Measurements from ENCODE around the gene AGBL1. TPM values are rescaled to one million over a fixed set of nuclear protein-coding genes. Genes with fewer than 3 reads are reported as not detected.
"Not testable (repeated sequence)": the region's sequence is repeated elsewhere in the genome, so short reads cannot be mapped to it uniquely, and the experiment has no call there.

Gene AGBL1
- total RNA-seq, 1 donor from 2014 or later = not detected

- DNase-seq (ENCODE audit: low read depth, low spot score) = no peak
Measured at GRCh38 chr15:86082619-86083380, 3.1 kb downstream of the AGBL1 start.

GRCh38 chr15:86087808-86088207 lies 8.1 kb downstream of the AGBL1 start:
- no peak for DNase-seq (ENCODE audit: low read depth, low spot score)

GRCh38 chr15:86089422-86089821 lies 9.8 kb downstream of the AGBL1 start:
- no peak for DNase-seq (ENCODE audit: low read depth, low spot score)

GRCh38 chr15:86101818-86102217 lies 22.1 kb downstream of the AGBL1 start:
- DNase-seq (ENCODE audit: low read depth, low spot score) = no peak

GRCh38 chr15:86103825-86104224 lies 24.2 kb downstream of the AGBL1 start:
- no peak for DNase-seq (ENCODE audit: low read depth, low spot score)

GRCh38 chr15:86106306-86106705 lies 26.6 kb downstream of the AGBL1 start:
- DNase-seq (ENCODE audit: low read depth, low spot score) = no peak

GRCh38 chr15:86115145-86115801 lies 35.6 kb downstream of the AGBL1 start:
- DNase-seq (ENCODE audit: low read depth, low spot score) = no peak

- no peak for DNase-seq (ENCODE audit: low read depth, low spot score)
Measured at GRCh38 chr15:86121568-86122225, 42.0 kb downstream of the AGBL1 start.

- not testable (repeated sequence) for DNase-seq (ENCODE audit: low read depth, low spot score)
Measured at GRCh38 chr15:86122691-86123391, 43.2 kb downstream of the AGBL1 start.

GRCh38 chr15:86125775-86126174 lies 46.1 kb downstream of the AGBL1 start:
- no peak for DNase-seq (ENCODE audit: low read depth, low spot score)

GRCh38 chr15:86127547-86127946 lies 47.9 kb downstream of the AGBL1 start:
- DNase-seq (ENCODE audit: low read depth, low spot score) = no peak

GRCh38 chr15:86135041-86135440 lies 55.4 kb downstream of the AGBL1 start:
- no peak for DNase-seq (ENCODE audit: low read depth, low spot score)

GRCh38 chr15:86136861-86137260 lies 57.2 kb downstream of the AGBL1 start:
- no peak for DNase-seq (ENCODE audit: low read depth, low spot score)

- no peak for DNase-seq (ENCODE audit: low read depth, low spot score)
Measured at GRCh38 chr15:86138798-86139197, 59.1 kb downstream of the AGBL1 start.

- no peak for DNase-seq (ENCODE audit: low read depth, low spot score)
Measured at GRCh38 chr15:86139828-86140227, 60.2 kb downstream of the AGBL1 start.

- no peak for DNase-seq (ENCODE audit: low read depth, low spot score)
Measured at GRCh38 chr15:86154705-86155104, 75.0 kb downstream of the AGBL1 start.

GRCh38 chr15:86155551-86155950 lies 75.9 kb downstream of the AGBL1 start:
- no peak for DNase-seq (ENCODE audit: low read depth, low spot score)

GRCh38 chr15:86157606-86158293 lies 78.1 kb downstream of the AGBL1 start:
- DNase-seq (ENCODE audit: low read depth, low spot score) = no peak

- no peak for DNase-seq (ENCODE audit: low read depth, low spot score)
Measured at GRCh38 chr15:86159468-86159867, 79.8 kb downstream of the AGBL1 start.

- DNase-seq (ENCODE audit: low read depth, low spot score) = no peak
Measured at GRCh38 chr15:86161250-86161649, 81.6 kb downstream of the AGBL1 start.

GRCh38 chr15:86162172-86162591 lies 82.5 kb downstream of the AGBL1 start:
- DNase-seq (ENCODE audit: low read depth, low spot score) = no peak
